ENCODE measurements around the gene ALX4.

ALX4 gene

DNA sequence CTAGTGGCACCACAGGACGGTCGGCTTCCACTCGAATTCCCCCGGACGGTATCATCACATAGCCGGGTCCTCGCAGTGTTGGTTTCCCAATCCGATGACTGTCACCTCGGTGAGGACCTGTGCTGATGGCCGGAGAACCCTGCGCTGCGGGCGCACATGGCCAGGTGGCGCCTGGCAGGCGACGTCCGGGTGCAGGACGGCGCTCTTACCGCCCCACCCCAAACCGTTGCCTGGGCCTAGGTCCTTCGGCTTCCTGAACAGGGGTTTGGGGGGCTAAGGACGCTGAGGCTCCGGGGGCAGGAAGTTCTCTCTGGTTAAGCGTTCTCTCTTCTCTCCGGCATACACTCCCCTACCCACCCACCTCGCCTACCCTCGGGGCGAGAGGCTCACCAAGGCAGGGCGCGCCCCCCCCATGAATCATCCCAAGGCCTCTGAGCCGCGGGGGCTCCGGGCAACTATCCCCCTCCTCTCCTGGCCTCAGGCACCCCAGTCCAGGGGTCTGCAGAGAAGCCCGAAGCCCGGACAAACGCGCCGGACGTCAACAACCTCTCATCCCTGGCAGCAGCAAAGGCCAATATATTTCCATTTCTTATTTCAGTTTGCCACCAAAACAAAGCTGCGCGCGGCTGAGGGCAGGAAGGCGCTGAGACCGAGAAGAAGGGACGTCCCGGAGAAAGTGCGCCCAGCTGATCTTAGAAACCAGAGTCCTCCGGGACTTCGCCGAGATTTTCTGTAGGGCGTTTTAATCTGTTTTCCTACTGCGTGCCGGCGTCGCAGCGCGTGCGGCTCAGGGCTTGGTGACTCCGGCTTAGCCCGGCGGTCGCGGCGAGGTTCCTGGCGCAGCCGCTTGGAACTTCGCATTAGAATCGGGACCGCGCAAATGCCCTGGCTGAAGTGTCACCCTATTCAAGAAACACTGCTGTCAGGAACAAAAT is 5.6 kb downstream of the ALX4 start:
- TF ChIP-seq CTCF (IDR thresholded peaks at IDR 0.05; ENCODE audit: low read depth, low read length): no peak
- TF ChIP-seq EZH2phosphoT487 (IDR thresholded peaks at IDR 0.05; ENCODE audit: low read depth): no peak
- Histone ChIP-seq H3K4me1 (ENCODE audit: low read length) (no peaks in the 10 kb centered on the region), H3K27ac (ENCODE audit: low read length) (no peak overlapping the region), H3K27me3 (ENCODE audit: low read depth, low read length) (no peaks in the 10 kb centered on the region), H3K4me3 (ENCODE audit: low read length) (no peak overlapping the region), H2AFZ (ENCODE audit: low read depth, low read length) (no peak overlapping the region), H4K20me1 (ENCODE audit: insufficient read depth, low read length) (no peaks in the 10 kb centered on the region), H3K9ac (ENCODE audit: low read length) (no peak overlapping the region), H3K79me2 (ENCODE audit: low read length) (no peaks in the 10 kb centered on the region), H3K4me2 (ENCODE audit: low read length) (no peak overlapping the region), H3K36me3 (replicated peaks; ENCODE audit: low read depth, low read length) (no peaks in the 10 kb centered on the region), H3K9me3 (ENCODE audit: insufficient read depth, low read length) (no peaks in the 10 kb centered on the region)

DNA sequence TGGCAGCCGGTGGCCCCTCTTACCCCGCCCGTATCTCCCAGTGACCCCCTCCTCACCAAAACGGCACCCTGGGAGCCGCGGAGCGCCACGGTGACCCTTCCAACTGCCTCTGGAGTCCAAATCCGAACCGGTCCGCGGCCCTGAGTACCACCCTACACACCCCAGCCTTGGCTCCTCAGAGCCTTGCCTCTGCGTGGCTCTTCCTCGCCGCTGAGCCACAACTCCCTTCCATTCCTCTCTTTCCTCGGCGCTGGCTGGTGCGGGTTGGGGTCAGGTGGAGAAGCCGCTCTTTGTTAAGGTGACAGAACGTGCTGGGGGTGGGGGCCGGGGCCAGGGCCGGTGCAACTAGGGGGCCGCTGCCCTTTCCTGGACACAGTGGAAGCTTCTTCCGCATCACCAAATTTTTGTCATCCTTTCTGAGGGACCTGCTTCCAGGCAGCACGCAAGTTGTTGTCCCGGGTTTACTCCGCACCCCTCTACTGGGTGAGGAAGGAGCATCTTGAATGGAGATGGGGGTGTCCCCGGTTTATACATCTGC is 6.5 kb downstream of the ALX4 start:
- Histone ChIP-seq H3K4me1 (ENCODE audit: low read length) (no peaks in the 10 kb centered on the region), H3K4me3 (ENCODE audit: low read length) (no peak overlapping the region), H3K27me3 (ENCODE audit: low read depth, low read length) (no peaks in the 10 kb centered on the region), H3K9me3 (ENCODE audit: insufficient read depth, low read length) (no peaks in the 10 kb centered on the region), H4K20me1 (ENCODE audit: insufficient read depth, low read length) (no peaks in the 10 kb centered on the region), H2AFZ (ENCODE audit: low read depth, low read length) (no peak overlapping the region), H3K79me2 (ENCODE audit: low read length) (no peaks in the 10 kb centered on the region), H3K4me2 (ENCODE audit: low read length) (no peak overlapping the region), H3K27ac (ENCODE audit: low read length) (no peak overlapping the region), H3K36me3 (replicated peaks; ENCODE audit: low read depth, low read length) (no peaks in the 10 kb centered on the region), H3K9ac (ENCODE audit: low read length) (no peak overlapping the region)
- TF ChIP-seq CTCF (IDR thresholded peaks at IDR 0.05; ENCODE audit: low read depth, low read length) (no peak), EZH2phosphoT487 (IDR thresholded peaks at IDR 0.05; ENCODE audit: low read depth) (no peak)

DNA sequence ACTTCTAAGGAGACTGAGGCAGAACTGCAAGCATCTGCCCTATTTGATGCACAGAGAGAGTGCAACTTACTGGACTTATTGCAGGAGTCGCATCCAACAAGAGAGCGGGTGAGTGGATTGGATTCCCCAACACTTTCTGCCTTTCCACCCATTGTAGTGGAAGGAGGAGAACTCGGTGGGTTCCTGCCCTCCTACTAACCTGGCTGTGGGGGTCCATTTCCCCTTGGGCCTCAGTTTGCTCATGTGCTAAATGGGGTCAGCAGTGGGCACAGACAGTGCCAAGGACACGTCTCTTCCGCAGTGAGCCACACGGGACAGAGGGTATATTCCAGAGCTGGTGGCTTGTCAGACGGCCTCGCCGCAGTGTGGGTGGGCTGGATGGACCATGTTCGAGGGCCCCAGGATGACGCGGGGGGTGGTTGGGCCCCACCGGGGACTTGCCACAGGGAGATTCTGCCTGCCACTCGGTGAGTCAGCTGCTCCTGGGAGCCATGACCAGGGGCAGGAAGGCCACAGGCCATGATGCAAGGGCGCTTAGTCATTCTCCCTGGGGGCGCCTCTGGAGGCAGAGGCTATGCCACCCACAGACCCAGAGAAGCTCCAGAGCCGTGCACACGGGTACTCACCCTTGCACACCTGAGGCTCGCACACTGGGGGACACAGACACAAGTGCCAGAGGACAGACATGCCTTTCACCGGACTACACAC is 8.2 kb downstream of the ALX4 start:
- Histone ChIP-seq H3K36me3 (replicated peaks; ENCODE audit: low read depth, low read length) (no peaks in the 10 kb centered on the region), H2AFZ (ENCODE audit: low read depth, low read length) (no peak overlapping the region), H3K4me1 (ENCODE audit: low read length) (no peaks in the 10 kb centered on the region), H4K20me1 (ENCODE audit: insufficient read depth, low read length) (no peaks in the 10 kb centered on the region), H3K4me3 (ENCODE audit: low read length) (no peak overlapping the region), H3K27ac (ENCODE audit: low read length) (no peak overlapping the region), H3K9ac (ENCODE audit: low read length) (no peak overlapping the region), H3K9me3 (ENCODE audit: insufficient read depth, low read length) (no peaks in the 10 kb centered on the region), H3K4me2 (ENCODE audit: low read length) (no peak overlapping the region), H3K79me2 (ENCODE audit: low read length) (no peaks in the 10 kb centered on the region), H3K27me3 (ENCODE audit: low read depth, low read length) (no peaks in the 10 kb centered on the region)
- TF ChIP-seq CTCF (IDR thresholded peaks at IDR 0.05; ENCODE audit: low read depth, low read length) (no peak), EZH2phosphoT487 (IDR thresholded peaks at IDR 0.05; ENCODE audit: low read depth) (no peak)
